ENCODE measurements around the gene ODF2L.

- no peak for TF ChIP-seq CTCF (IDR thresholded peaks at IDR 0.05)
- no peak for TF ChIP-seq POLR2AphosphoS5 (IDR thresholded peaks at IDR 0.05; ENCODE audit: insufficient read depth in 1 of 2, low read depth in 1 of 2)
- no peak for TF ChIP-seq POLR2A (IDR thresholded peaks at IDR 0.05)
These were observed 13.2 kb downstream of the ODF2L start for GRCh38 chr1:86382878-86383277.
